Measurements from ENCODE around the gene KIAA1755.
"Not testable (repeated sequence)": the region's sequence is repeated elsewhere in the genome, so short reads cannot be mapped to it uniquely, and the experiment has no call there.

The KIAA1755 gene

DNA sequence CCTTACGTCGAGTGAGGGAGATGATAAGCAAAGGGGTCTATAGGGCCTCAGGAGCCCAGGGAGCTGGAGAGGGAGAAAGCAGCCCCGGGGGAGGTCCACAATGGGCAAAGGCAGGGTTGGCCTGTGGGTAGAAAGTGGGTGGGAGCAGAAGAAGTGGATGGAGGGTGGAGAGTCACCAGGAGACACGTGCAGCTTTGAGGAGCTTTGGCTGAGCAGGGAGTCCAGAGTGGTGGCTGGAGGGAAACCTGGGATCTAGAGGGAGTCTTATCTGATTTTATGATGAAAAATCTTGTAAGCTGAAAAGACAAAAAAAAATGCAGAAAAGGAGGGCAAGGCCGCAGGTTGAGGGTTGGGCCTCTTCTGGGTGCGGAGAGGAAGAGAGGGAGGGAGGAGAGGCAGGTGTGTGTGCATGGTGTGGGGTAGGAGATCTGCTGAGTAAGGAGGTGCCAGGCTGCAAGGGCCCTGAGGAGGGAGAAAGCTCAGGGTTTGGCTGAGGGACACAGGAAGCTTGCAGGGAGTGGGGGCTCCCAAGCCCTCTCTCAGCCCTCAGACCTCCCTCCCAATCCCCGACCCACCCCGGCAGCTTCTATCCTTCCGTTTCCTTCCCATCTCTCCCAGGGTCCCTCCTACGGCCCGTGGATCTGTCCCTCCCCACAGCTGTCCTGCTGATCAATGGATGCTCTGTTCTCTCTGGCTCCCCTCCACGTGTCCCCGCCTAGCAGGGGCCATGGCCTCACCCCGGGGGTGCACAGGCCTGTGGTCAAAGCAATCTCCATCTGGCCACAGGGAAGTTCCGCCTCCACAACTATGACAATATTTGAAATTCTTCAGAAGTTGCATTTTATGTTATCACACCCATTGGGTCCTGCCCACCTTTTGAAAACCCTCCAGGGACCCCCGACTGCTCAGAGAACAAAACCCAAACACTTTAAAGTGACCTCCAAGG lies 26.3 kb upstream of the KIAA1755 start:
- DNase-seq = no peak

GRCh38 chr20:38284893-38285444 lies 24.4 kb upstream of the KIAA1755 start:
- DNase-seq = no peak

DNA sequence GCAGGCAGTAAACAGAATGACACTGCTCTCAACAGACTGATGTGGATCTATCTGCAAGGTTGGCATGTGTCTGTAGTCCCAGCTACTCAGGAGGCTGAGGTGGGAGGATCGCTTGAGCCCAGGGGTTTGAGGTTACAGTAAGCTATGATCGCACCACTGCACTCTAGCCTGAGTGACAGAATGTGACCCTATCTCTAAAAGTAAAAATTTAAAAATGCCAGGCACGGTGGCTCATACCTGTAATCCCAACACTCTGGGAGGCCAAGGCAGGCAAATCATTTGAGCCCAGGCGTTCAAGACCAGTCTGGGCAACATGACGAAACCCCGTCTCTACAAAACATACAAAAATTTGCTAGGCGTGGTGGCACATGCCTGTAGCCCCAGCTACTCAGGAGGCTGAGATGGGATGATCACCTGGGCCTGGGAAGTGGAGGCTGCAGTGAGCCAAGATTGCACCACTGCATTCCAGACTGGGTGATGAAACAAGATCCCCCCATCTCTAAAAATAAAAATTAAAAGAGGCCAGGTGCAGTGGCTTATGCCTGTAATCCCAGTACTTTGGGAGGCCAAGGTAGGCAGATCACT lies 23.6 kb upstream of the KIAA1755 start:
- not testable (repeated sequence) for DNase-seq

- no peak for DNase-seq
Measured at GRCh38 chr20:38283236-38283635, 22.7 kb upstream of the KIAA1755 start.

DNA sequence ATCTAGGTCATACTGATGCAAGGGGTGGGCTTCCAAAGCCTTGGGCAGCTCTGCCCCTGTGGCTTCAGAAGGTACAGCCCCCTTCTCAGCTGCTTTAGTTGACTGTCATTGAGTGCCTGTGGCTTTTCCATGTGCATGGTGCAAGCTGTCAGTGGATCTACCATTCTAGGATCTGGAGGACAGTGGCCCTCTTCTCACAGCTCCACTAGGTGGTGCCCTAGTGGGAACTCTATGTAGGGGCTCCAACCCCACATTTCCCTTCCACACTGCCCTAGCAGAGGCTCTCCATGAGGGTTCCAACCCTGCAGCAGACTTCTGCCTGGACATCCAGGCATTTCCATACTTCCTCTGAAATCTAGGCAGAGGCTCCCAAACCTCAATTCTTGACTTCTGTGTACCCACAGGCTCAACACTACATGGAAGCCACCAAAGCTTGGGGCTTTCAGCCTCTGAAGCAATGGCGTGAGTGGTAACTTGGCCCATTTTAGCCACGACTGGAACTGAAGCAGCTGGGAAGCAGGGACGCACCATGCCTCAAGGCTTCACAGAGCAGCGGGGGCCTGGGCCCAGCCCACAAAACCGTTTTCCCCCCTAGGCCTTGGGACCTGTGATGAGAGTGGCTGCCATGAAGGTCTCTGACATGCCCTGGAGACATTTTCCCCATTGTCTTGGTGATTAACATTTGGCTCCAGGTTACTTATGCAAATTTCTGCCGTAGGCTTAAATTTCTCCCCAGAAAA lies 20.8 kb upstream of the KIAA1755 start:
- DNase-seq = not testable (repeated sequence)

DNA sequence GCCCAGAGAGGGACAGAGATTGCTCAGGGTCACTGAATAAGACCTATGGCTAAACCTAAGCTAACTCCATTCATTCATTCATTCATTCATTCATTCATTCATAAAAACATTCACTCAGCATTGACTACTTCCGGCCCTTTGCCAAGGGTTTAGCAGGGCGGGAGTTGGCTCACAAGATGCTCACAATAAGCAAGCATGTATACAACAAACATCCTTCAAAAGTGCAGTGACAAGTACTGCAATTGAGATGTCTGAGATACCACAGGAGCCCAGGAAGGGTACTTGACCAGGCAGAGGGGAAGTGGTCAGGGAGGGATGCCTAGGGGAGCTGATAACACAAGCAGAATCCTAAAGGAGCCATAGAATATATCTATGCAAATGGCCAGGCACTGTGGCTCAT lies 18.2 kb upstream of the KIAA1755 start:
- DNase-seq = no peak

- no peak for DNase-seq
Measured at GRCh38 chr20:38278131-38278530, 17.6 kb upstream of the KIAA1755 start.

DNA sequence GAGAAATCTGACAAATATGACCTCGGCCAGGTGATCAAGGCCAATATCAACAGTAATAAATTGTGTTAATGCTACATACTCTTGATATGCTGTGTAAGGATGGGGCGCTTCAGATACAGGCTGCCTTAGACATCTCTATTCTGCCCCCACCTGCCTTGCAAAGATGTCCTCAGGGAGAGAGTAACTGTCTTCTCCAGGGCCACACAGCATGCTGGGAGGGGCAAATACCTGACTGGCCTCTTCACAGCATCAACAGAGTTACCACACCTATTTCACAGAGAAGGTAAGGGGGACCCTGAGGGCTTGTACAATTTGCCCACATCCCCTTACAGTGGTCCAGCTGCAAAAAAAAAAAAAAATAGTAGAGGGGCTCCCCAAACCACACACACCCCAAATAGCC lies 17.2 kb upstream of the KIAA1755 start:
- no peak for DNase-seq

- DNase-seq = no peak
Measured at GRCh38 chr20:38277285-38277684, 16.8 kb upstream of the KIAA1755 start.

DNA sequence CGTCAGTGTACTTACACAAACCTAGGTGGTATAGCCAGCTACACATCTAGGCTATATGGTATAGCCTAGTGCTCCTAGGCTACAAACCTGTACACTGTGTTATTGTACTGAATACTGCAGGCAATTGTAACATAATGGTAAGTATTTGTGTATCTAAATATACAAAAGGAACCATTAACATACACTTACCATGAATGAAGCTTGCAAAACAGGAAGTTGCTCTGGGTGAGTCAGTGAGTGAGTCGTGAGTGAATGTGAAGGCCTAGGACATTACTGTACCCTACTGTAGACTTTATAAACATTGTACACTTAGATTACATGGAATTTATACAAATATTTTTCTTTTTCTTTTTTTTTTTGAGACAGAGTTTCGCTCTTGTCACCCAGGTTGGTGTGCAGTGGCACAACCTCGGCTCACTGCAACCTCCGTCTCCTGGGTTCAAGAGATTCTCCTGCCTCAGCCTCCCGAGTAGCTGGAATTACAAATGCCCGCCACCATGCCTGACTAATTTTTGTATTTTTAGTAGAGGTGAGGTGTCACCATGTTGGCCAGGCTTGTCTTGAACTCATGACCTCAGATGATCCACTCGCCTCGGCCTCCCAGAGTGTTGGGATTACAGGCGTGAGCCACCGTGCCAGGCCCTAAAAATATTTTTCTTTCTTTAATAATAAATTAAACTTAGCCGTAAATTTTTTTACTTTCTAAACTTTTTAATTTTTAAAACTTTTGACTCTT lies 15.4 kb upstream of the KIAA1755 start:
- peak; percentile 9 for DNase-seq

- no peak for DNase-seq
Measured at GRCh38 chr20:38272961-38273360, 12.4 kb upstream of the KIAA1755 start.

GRCh38 chr20:38272398-38272797 lies 11.9 kb upstream of the KIAA1755 start:
- no peak for DNase-seq

GRCh38 chr20:38271608-38272120 lies 11.1 kb upstream of the KIAA1755 start:
- DNase-seq = no peak

- DNase-seq = no peak
Measured at GRCh38 chr20:38270869-38271605, 10.5 kb upstream of the KIAA1755 start.

DNA sequence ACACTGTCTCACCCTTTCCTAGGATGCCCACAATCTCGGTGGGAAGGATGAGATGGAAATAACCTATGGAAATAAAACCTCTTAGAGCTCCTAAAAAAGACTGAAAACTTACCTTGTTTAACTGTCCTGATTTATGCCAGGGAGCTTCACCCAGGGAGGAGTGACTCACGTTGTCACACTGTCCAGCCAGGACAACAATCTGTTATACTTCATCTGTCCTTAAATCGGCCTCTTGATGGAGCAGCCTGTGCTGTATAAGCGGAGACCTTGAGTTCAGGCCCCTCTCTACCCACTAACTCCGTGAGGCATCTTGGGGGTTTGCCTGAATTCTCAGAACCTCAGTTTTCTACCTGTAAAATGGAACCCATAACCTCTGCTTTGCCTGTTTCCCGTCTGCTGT lies 9.2 kb upstream of the KIAA1755 start:
- DNase-seq = no peak

DNA sequence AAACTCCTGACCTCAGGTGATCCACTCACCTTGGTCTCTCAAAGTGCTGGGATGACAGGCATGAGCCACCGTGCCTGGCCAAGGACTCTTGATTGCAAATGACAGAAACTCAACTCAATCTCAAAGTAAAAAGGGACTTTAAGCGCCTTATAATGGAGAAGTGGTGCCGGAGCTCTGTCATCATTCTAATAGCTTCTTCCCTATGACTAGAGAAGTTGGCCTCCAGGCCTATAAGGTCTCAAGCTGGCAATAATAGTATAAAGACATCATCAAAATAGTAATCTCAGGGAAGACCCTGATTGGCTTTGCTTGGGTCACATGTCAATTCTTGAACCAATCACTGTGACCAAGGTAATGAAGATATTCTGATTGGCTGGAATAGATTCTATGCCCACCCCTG lies 8.5 kb upstream of the KIAA1755 start:
- DNase-seq = no peak

DNA sequence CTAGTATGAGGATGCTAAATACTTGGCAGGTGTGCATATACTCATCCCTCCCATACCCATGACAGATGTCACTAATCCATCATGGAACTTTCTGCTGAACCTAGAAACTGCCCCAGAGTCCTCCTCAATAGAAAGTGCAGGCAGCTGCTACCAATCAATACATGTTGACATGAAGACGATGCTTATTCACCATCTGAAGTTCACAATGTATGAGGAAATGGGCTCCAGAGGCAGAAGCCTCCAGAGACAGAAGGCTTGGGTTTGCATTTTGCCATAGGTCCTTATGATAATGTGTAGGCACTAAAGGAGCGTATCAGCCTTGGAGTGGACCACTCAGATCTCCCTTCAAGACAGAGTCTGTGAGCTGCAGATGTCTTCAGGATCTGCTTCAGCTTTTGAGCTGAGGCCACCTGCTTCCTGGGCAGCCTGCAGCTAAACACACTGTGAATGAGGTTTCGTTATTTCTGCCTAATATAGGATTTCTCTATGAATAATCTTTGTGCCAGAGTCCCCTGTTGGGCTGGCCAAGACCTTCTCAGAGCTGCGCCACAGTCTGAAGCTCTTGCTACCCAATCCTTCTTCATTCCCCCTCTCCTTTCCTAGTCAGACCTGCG lies 7.5 kb upstream of the KIAA1755 start:
- DNase-seq = no peak

DNA sequence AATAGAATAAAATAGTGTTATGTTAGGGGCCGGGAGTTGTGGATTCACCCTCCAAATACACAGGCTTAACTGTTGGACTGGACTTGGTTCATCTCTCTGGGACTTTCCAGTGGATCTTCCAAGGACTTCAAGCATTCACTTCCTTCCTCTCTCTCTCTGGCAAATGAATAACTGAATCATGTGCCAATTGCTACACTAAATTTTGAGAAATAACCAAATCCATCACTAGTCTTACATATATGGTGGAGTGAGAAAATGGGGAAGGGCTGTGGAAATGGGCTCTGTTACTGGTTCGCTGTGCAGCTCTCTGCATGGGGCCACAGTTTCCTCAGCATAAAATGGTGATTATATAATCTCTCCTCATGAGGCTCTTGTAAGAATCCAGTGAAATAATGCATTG lies 6.8 kb upstream of the KIAA1755 start:
- no peak for DNase-seq

- no peak for DNase-seq
Measured at GRCh38 chr20:38266426-38266825, 5.9 kb upstream of the KIAA1755 start.

- DNase-seq = no peak
Measured at GRCh38 chr20:38262931-38263330, 2.4 kb upstream of the KIAA1755 start.

DNA sequence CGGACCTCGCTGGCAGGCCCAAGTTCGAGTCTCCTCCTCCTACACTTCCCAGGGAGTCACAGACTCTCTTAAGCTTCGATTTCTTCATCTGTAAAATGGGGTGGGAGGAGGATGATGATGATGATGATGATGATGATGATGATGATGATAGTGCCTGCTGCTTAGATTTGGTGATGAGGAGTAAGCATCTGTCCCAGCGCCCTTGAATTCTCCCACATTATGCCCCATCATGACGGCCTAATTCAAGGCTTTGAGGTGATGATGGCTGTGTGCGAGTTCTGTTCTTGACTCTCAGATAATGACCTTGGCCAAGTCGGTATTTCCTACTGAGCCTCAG lies 487 bp upstream of the KIAA1755 start:
- no peak for DNase-seq

GRCh38 chr20:38260025-38260377 lies 534 bp downstream of the KIAA1755 start:
- no peak for DNase-seq
